Hematopoietic multipotent progenitor cell treated with erythropoietin and hydrocortisone succinate and interleukin-3 and kit ligand, for 6 days (in vitro differentiated cells): ENCODE data around the gene SNTG2.
"Not testable (repeated sequence)": the region's sequence is repeated elsewhere in the genome, so short reads cannot be mapped to it uniquely, and the experiment has no call there.

Experiments
- DNase-seq: peaks from one replicate; pipeline ENCODE4 v3.0.0-alpha.2; 2015

The SNTG2 gene

DNA sequence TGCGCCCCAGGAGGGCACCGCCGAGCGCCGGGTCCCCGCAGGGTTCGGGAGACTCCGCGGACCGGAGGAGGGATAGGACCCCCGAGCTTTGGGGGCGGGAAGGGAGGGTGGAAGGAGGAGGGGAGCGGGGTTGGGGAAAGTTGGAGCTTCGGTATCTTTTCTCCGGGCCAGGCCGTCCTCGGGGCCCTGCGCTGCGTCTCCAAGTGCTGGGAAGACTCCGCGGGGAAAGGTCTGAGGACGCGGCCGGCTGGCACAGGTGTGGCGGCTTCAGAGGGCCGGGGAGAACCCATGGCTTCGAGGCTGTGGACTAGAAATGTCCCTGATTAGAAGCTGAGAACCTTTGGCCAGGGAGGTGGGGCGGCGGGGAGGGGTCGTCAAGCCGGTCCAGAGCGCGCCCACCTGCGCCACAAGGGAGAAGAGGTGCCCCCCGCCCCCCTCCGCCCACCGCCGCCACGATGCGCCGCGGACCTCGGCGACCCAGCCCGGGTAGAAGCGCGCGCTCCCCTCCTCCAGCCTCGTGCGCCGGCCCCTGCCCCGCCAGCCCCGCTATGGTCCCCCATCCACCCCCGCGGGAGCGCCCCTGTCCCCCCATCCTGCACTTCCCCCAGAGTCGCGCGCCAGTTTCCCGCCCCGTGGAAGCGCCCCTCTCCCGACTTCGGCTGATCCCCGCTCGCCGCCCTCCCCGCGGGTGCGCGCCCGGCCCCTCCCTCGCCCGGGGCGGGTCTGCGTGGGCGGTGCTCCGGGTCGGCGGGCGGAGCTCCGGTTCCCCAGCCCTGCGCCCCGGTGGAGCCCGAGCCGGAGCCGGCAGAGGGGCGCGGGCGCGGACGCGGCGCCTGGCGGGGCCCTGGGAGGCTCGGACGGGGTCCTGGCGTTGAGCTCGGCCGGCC lies at the start of gene SNTG2:
Gene SNTG2 (plus strand): TSS at position 770 of the 887 bp plus-strand sequence. CDS start 148 bp downstream, outside the sequence.
- peak; percentile 21 for DNase-seq

DNA sequence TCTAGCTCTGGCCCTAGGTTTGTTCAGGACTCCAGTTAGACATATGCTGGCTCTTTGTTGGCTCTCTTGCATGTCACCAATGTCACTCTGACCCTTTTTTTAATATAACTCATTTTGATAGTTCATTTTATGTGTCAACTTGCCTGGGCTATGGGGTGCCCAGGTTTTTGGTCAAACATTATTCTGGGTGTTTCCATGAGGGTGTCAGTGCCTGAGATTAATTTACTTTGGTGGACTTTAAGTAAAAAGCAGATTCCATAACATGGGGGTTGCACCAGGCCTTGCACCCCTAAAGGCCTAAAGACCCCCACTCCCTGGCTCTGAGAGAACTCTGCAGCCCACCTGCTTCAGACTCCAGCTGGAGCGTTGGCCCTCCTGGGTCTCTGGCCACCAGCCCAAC lies 48.1 kb upstream of the SNTG2 start:
- no peak for DNase-seq

DNA sequence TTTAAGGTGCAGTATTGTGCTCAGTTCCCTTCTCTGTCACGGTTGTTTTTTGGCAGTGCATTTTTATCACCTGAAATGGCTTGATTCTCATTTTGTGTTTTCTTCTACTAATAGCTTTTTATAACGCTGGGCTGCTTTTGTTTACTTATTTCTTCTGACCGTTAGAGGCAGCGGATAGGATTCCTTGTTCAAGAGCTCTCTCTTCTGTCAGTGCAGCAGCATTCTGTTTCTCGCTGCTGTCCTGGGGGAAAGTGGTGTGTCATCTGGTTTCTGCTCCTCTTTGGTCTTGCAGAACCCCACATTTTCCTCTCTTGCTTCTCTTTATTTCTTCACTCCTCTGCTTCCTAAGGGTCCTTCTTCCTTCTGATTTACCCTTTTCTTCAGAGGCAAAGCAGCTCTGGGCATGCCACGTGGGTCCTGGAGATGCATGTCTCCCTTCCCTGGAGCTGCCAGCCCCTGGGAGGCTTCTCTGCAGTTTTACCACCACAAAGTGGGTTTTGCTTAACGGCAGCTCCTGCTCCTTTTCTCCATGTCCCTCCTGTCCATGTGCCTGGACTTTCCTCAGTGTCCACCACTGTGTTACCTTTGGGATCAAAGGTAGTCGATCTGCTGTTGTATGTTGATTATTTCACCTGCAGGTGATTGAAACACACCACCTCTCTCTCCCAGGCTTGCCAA lies 47.3 kb upstream of the SNTG2 start:
- DNase-seq = no peak

DNA sequence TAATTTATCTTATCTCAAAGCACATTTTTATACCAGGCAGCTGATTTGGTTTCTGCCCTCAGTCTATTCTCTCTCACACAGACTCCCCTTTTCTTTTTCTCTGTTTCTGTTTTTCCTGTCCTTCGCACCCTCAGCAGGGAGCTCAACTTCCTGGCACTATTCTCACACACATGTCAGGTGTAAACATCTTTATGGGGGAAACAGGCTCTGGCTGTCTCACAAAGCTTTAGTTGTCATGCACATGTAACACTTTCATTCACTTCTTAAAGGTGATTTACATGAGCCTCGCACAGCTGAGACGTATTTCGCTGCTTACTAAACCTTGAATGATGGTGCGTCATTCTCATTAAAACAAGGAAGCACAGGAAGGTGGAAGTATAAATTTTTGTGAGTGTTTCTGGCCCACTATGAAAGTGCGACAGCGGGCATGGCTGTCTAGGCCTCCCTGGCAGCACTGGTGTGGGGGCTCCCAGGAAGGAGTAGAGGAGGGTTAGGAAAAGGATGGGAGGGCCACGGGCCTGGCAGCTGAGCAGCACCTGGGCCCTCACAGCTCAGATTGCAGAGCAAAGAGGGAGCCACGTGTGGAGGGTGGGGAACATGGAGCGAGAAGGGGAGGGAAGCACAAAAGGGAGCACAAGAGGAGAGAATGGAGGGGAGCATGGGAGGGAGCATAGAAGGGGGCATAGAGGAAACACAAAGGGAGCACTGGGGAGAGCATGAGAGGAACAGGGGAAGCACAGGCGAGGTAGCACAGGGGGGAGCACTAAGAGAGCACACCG lies 46.2 kb upstream of the SNTG2 start:
- no peak for DNase-seq

DNA sequence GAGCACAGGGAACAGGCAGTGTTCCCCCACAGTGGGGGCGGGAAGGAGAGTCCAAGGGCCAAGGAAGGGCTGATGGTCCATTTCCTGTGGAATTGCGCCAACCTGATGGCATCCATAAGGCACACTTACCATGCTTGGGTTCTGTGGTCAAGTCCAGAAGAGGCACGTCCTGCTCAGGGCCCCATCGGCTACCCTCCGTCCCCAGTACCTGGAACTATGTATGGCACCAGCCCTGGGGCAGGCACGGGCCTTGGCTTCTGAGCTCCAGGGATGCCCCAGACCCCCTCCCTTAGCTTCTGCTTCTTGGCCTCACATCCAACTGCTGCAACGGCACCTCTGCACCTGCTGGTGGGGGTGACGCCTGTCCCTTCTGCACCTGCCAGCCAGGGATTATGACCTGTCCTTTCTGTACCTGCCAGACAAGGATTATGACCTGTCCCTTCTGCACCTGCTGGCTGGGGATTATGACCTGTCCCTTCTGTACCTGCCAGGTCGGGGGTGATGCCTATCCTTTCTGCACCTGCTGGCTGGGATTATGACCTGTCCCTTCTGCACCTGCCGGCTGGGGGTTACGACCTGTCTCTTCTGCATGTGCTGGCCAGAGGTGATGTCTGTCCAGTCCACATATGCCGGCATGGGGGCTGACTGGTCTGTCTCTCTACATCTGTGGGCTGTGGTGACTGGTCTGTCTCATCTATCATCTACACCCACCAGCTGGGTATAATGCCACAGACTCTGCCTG lies 45.4 kb upstream of the SNTG2 start:
- no peak for DNase-seq

DNA sequence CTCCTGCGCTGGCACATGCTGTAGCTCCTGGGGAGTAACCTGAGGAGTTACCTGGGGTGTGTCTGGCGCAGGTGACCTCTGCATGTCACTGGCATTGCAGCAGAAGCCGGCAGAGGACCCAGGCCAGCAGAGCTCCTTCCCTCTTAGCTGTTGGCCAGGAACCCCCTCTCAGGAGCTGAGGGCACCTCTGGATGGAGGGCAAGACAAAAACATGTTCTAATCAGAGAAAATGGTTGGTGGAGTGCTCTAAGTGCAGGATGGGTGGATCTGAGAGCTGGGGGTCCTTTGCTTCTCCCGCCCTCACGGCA lies 44.9 kb upstream of the SNTG2 start:
- DNase-seq = no peak

DNA sequence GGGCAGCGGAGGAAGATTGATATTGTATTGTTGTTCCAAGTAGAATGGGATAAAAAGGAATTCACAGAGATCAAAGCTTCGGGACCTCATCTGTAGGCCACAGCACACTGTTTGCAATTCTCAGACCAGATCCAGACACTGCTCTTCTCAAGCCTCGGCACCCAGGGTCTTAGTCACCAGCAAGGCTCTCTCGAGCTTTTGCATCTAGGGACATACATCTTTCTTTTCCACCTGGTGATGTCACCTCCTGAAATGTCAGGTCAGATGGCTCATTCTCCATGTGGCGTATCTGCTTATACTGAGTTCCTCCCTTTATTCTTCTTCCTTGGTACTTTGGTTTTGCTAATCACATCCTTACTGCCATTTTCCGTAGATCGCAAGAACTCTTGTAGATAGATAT lies 42.9 kb upstream of the SNTG2 start:
- DNase-seq = no peak

DNA sequence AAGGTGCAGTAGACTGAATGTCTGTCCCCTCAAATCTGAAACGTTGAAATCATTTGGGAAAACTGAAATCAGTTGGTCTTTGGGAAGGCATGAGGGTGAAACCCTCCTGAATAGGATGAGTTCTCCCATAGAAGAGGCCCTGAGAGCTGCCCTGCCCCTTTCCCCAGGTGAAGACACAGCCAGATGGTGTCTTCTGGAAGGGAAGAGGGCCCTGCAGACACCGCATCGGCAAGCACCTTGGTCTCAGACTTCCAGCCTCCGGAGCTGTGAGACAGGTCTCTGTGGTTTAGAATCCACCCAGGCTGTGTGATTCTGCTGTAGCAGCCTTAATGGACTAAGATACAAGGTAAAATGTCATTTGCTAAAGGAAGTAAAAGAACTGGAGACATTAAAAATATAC lies 42.1 kb upstream of the SNTG2 start:
- no peak for DNase-seq

DNA sequence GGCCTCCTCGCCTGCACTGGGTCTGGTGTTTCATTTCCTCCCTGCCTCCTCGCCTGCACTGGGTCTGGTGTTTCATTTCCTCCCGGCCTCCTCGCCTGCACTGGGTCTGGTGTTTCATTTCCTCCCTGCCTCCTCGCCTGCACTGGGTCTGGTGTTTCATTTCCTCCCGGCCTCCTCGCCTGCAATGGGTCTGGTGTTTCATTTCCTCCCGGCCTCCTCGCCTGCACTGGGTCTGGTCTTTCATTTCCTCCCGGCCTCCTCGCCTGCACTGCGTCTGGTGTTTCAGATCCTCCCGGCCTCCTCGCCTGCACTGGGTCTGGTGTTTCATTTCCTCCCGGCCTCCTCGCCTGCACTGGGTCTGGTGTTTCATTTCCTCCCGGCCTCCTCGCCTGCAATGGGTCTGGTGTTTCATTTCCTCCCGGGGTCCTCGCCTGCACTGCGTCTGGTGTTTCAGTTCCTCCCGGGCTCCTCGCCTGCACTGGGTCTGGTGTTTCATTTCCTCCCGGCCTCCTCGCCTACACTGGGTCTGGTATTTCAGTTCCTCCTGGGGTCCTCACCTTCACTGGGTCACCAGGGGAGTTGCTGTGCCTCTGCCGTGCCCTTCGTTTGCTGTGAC lies 40.8 kb upstream of the SNTG2 start:
- not testable (repeated sequence) for DNase-seq

DNA sequence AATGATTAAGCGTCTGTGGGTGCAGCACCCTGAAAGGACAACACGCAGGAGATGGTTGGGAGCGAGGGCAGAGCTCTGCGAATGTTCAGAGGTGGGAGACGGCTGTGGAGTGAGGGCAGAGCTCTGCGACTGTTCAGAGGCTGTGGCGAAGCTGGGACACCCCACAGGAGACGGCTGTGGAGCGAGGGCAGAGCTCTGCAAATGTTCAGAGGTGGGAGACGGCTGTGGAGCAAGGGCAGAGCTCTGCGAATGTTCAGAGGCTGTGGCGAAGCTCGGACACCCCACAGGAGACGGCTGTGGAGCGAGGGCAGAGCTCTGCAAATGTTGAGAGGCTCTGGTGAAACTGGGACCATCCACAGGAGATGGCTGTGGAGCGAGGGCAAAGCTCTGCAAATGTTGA lies 40.0 kb upstream of the SNTG2 start:
- DNase-seq = no peak

DNA sequence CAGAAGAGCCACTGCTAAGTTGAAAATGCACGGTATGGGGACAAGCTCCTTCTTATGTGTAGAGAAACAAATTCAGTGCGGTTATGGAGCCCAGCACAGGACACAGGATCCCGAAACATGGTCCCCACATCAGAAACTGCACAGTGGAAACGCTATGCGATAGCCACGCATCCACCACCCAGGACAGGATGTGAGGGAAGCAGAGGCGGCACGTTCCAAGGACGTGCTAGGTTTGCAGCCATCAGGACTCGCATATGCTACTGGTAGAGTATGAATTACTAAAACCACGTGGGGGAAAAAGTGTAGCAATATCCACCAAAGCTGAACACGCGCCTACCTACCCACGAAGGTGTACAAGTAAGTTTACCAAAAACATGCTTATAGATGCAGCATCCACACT lies 34.7 kb upstream of the SNTG2 start:
- DNase-seq = no peak

DNA sequence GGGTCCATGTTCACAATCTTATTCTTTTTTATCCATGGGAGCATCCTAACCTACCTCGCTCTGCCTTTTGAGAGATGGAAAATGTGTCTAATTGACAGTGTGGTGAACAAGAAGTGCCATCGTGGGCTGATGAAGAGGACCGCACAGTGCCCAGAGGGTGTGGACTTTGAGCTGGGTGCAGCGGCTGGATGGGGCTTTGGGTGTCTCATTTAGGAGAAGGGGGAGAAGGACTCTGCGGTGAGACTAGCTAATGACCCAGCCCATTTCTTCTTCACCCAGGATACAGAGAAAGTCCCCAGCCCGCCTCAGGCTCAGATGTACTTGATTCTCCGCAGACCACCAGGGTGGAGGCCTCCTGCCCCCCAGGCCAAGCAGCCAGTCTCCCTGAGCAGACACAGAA lies 33.7 kb upstream of the SNTG2 start:
- no peak for DNase-seq

DNA sequence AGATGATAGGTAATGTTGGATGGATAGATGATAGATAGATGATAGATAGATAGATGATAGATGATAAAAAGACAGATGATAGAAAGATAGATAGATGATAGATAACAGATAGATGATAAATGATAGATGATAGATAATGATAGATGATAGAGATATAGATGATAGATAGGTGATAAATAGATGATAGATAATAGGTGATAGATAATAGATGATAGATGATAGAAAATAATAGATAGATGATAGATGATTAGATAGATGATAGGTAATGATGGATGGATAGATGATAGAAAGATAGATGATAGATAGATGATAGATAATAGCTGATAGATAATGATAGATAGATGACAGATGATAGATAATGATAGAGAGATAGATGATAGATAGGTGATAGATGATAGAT lies 31.0 kb upstream of the SNTG2 start:
- no peak for DNase-seq

DNA sequence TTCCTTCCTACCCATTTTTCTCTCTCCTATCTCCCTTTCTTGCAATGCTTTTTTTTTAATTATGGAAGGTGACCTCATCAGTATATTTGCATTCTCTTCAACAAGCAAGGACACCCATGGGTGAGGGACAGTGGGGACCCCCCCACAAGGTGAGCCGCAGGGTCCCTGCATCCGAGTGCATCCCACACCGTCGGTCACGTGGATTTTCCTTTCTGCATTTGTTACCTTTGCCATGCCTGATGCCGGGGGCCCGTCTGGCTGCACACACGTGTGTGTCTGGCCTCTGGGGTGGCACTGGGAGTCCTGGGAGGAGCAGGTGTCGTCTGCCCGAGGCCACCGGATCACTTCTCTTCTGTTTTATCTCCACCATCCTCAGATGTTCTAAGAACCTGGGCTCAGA lies 30.1 kb upstream of the SNTG2 start:
- no peak for DNase-seq

DNA sequence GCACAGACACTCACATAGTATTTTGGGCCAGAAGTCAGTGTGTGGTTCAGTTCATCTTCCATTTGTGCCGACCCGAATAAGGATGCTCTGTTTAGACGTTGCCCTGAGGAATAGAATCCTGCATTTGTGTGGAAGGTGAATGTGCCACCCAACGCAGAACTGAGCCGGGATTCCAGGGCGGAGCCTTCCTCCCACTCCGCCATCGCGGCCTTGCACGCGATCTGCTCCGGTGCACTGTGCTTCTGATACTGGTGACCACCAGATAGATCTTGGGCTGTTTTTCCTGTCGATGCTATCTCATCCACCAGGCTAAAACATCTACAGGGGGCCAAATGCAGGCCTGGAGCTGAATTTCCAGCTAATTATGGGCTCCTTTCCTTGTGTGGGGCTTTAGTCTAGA lies 29.6 kb upstream of the SNTG2 start:
- no peak for DNase-seq

DNA sequence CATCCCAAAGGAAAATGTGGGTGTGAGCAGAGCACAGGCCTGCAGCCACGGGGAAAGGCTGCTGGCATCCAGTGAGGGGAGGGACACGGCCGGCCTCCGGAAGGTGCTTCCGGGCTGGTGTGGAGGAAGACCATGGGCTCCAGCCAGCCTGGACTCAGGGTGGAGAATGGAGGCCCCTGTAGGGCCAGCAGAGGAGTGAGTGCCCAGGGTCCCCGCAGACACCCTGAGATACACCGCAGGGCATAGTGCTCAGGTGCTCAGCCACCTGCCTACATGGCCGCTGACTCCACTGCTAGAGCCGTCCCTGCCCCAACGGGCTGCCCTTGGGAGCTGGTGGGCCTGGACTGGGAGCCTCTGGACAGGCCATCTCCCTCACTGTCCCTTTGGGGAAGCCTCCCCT lies 28.5 kb upstream of the SNTG2 start:
- no peak for DNase-seq

DNA sequence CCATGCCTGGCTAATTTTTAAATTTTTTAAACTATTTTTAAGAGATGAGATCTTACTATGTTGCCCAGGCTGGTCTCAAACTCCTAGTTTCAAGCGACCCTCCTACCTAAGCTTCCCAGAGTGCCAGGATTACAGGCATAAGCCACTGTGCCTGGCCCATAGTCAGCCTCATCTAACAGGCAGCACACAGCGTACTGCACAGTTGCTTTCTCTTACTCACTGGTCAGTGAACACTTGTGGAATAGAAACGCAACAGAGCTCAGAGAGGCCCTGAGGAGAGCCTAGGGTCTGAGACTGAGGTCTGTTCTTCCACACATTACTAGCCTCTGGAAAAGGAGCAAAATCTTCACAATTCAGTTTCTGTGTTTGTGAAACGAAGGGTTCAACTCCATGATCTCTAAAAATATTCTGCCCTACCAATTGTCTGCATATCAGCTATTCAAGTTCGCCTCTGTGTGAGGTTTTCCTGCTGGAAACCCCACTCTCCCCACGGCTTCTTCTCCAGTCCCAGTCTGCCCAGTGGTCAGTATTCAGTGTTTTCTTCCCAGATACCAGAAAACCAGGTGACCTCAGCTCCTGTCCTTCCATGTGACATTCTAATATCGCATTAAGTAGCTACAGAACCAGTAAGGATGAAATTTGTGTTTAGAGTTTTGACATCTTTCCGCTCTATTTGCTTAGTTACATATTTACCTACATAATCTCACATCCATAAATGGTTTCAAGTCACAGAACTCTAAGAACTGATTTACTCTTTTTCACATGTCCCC lies 26.6 kb upstream of the SNTG2 start:
- DNase-seq = no peak

DNA sequence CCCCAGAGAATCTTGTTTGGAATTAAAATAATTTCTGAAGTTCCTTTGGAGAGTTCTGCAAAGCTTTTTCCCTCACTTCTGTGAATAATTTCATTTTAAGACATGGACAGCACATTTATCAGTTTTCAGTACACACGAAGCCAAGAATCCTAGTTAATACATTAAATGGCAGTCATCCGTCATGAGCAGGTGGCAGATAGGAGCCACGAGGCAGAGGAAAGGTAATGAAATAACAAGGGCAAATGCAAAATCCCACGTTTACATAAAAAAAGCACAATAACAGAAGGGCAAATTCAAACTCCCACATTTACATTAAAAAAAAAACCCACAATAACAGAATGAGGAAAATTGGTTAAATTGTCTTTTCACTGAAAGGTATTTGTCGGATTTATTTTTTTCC lies 25.9 kb upstream of the SNTG2 start:
- DNase-seq = no peak

DNA sequence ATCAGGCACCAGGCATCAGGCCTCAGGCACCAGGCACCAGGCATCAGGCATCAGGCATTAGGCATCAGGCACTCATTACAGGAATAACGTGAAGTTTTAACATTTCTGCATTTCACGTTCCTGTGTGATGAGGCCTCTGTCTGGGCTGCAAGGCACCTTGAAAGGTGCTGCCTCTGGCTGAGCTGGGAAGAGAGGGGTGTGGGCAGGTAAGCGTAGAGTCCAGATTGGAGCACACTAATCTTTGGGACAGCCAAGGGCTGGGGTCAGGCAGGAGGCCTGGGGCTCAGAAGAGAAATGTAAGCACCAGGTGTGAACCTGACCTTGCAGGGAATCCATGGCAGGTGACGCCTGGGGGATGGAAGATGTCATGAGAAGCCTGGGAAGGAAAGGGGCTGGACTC lies 25.3 kb upstream of the SNTG2 start:
- DNase-seq = no peak

DNA sequence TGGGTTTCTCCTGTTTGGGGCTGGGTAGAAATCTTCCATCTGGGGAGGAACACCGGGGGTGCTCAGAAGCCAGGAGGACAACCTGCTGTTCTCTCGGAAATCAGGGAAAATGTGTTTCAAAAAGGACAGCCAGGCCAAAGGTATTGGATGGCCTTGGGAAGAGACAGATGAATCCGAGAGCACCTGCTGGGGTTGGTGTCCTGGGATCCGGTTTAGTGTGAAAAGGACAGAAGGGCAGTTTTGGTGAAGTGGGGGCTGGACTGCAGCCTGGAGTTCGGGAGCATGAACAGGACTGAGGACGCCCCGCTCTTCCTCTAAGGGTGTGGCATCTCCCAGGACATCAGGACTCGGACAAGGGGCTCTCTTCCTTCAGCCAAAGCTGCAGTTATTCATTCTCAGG lies 24.9 kb upstream of the SNTG2 start:
- no peak for DNase-seq

DNA sequence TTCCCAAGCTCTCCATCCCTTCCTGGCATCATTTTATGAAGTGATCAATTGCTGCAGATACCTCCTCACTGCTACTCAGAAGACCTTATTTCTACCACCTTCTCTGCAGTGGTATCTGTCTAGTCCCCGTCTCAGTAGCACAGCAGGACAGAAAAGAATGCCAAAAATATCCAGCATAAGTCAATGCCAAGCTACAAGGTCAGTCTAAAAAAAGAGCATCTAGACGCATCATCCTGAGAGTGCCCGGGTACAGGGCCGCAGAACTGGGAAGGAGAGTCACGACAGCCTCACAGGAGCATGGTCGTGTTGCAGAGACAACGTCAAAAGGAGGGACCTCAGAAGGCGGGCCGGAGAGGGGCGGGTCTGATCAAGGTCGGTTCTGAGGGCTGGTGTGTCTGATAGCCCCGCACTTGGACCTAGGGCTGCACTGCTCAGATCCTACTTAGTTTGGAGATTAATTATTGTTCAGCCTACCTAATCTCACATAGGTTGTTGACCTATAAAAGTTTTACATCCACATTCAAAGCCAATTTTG lies 24.3 kb upstream of the SNTG2 start:
- no peak for DNase-seq

DNA sequence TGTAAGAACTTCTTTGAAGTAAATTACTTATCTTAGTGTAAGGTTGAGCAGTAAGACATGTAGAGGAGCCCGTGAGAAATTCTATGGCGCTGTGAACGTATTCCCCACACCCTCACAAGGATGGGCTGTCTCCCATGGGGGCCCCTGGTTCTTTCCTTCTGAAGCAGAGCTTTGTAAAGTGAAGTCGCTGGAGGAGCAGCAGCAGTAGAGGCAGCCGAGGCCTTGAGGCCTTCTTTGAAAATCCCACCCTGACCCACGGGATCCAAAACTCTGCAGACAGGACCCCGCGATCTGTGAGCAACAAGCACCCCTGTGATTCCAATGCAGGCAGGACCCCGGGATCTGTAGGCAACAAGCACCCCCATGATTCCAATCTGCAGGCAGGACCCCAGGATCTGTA lies 23.8 kb upstream of the SNTG2 start:
- no peak for DNase-seq
